Measurements from ENCODE around the gene CD46. TPM values are rescaled to one million over a fixed set of nuclear protein-coding genes. Genes with fewer than 3 reads are reported as not detected.

Gene CD46
- total RNA-seq, 2 experiments from 2014 or later, result 94.1 to 98.3 TPM

DNA sequence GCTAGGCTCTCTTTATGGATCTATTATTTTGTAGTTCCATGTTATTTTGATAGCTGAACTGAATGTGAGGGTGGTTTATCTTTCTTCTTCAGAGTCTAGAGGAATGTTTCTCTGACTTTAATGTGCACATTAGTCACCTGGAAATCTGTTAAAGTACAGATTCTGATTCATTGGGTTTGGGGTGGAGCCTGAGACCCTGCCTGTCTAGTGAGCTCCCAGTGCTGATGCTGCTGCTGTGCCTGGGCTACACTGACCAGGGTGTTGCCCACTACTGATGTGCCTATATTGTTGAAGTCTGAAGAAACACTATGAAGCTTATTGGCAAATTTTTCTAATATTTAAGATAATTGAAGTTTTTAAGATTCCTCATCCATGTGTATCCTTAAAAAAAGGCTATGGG is 35.9 kb downstream of the CD46 start:
- DNase-seq (no peak), ATAC-seq (no peak)
- ChIA-PET POLR2A (interaction anchor here (1.0 kb wide), 2 partner anchors 11 to 36 kb away, joined by 3 read pairs; no protein-coding TSS in a partner anchor), CTCF (interaction anchor here (1.0 to 3.9 kb wide), 2 partner anchors 10 kb away, joined by 3 to 37 read pairs; no protein-coding TSS in a partner anchor)
- no peaks in the 10 kb centered on the region for H3K27me3 Mint-ChIP-seq (ENCODE audit: low read depth)
- H3K4me3 Mint-ChIP-seq, result no peak overlapping the region
- H3K27ac Mint-ChIP-seq, result no peak overlapping the region
- peaks cover 34% of the 10 kb centered on the region for H3K36me3 Mint-ChIP-seq (ENCODE audit: low read depth)
- peaks cover 10% of the 10 kb centered on the region for H3K9me3 Mint-ChIP-seq (ENCODE audit: insufficient read depth)
- no peaks in the 10 kb centered on the region for H3K4me1 Mint-ChIP-seq (ENCODE audit: low read depth)

DNA sequence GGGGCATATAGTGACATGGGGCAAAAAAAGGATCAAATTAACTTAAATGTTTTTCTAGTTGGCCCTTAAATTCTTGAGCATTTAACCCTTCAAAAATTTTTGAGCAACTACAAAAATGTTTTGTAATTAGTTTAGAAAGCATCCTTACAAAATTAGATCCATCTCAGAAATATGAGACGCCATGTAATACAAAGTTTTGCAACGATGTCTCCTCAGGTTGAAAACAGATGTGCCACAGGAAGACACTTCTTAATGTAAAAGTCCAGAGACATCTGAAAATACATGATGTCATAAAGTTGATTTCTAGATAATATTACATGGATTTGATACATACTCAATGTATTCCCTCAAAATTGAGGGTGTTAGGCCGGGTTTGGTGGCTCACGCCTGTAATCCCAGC is 37.5 kb downstream of the CD46 start:
- no peaks in the 10 kb centered on the region for H3K4me1 Mint-ChIP-seq (ENCODE audit: low read depth)
- DNase-seq, result no peak
- CTCF ChIA-PET, result no interaction called here
- ATAC-seq, result no peak
- H3K36me3 Mint-ChIP-seq (ENCODE audit: low read depth), result peaks cover 31% of the 10 kb centered on the region
- H3K27me3 Mint-ChIP-seq (ENCODE audit: low read depth), result no peaks in the 10 kb centered on the region
- no peak overlapping the region for H3K4me3 Mint-ChIP-seq
- peaks cover 3% of the 10 kb centered on the region for H3K9me3 Mint-ChIP-seq (ENCODE audit: insufficient read depth)
- POLR2A ChIA-PET, result no interaction called here
- H3K27ac Mint-ChIP-seq, result no peak overlapping the region

DNA sequence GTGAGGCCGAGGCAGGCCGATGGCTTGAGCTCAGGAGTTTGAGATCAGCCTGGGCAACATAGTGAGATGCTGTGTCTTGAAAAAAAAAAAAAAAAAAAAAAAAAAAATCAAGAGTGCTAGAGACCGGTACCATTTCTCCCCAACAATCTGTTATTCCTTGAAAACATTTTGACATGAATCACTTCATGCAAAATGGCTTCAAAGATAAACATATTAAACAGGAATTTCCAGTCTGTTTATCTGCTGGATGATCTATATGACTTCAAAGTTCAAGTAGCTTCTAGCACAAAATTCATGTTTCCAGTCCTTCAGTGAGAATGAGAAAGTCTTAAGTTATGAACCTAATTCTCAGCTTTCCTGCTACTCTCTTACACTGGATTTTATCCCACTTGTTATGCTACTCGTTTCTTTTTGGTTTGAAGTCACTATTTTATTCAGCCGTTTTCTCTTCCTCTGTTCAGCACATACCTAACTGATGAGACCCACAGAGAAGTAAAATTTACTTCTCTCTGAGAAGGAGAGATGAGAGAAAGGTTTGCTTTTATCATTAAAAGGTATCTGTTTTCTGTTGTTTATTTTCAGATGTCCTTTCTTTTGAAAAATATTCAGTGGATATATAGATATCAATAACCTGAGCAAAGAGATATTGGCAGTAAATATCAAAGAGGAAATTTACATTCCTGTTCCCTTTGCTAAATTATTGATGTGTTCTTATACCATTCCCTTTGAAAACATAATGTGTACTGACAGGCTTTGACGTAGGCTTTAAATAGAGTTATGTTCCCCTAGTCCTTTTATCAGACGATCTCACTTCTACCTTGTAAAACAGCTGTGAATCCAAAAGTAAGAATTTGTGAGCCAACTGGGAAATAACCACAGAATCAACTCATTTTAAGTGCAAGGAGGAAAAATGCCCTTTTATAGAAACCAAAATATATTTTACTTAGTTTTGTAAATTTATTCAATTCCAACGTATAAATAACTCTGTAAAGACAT is 38.2 kb downstream of the CD46 start:
- ChIA-PET POLR2A (no interaction called here), CTCF (interaction anchor here (1.0 kb wide), 1 partner anchor 173 kb away, joined by 3 read pairs; no protein-coding TSS in a partner anchor)
- Mint-ChIP-seq H3K27ac (no peak overlapping the region), H3K4me1 (ENCODE audit: low read depth) (no peaks in the 10 kb centered on the region), H3K27me3 (ENCODE audit: low read depth) (no peaks in the 10 kb centered on the region), H3K36me3 (ENCODE audit: low read depth) (peaks cover 27% of the 10 kb centered on the region), H3K9me3 (ENCODE audit: insufficient read depth) (no peaks in the 10 kb centered on the region), H3K4me3 (no peak overlapping the region)
- ATAC-seq (no peak), DNase-seq (no peak)

DNA sequence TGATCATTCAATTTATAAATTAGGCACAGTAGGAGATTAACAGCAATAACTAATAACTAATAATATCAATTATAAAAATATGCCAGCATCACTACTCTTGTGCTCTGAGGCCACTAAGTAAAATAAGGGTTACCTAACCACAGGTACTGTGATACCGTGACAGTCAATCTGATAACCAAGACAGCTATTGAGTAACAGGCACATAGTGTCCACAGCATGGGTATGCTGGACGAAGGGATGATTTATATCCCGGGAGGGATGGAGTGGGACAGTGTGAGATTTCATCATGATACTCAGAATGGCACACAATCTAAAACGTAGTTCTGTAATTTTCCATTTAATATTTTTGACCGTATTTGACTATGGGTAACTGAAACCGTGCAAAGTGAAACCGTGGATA is 39.4 kb downstream of the CD46 start:
- H3K4me1 Mint-ChIP-seq (ENCODE audit: low read depth), result no peaks in the 10 kb centered on the region
- DNase-seq (no peak), ATAC-seq (no peak)
- CTCF ChIA-PET, result interaction anchor here (0.6 to 1.0 kb wide), 2 partner anchors 29 to 172 kb away, joined by 3 read pairs; no protein-coding TSS in a partner anchor
- no peak overlapping the region for H3K4me3 Mint-ChIP-seq
- no peaks in the 10 kb centered on the region for H3K9me3 Mint-ChIP-seq (ENCODE audit: insufficient read depth)
- H3K36me3 Mint-ChIP-seq (ENCODE audit: low read depth), result peaks cover 23% of the 10 kb centered on the region
- POLR2A ChIA-PET, result no interaction called here
- no peaks in the 10 kb centered on the region for H3K27me3 Mint-ChIP-seq (ENCODE audit: low read depth)
- no peak overlapping the region for H3K27ac Mint-ChIP-seq

DNA sequence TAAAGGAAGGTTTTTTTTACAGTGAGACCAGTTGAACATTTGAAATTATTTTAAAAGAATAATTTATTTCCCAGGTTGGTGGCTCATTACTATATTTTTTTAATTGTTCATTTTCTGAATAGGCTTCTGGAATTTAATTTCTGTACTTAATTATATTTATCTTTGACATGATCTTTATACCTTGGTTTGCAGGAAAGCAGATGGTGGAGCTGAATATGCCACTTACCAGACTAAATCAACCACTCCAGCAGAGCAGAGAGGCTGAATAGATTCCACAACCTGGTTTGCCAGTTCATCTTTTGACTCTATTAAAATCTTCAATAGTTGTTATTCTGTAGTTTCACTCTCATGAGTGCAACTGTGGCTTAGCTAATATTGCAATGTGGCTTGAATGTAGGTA is 41.5 kb downstream of the CD46 start:
- CTCF ChIA-PET, result interaction anchor here (1.1 to 1.4 kb wide), 2 partner anchors 76 to 173 kb away, joined by 3 to 5 read pairs; no protein-coding TSS in a partner anchor
- no peak for DNase-seq
- Mint-ChIP-seq H3K4me3 (no peak overlapping the region), H3K4me1 (ENCODE audit: low read depth) (peaks cover 13% of the 10 kb centered on the region), H3K9me3 (ENCODE audit: insufficient read depth) (no peaks in the 10 kb centered on the region), H3K27ac (no peak overlapping the region), H3K27me3 (ENCODE audit: low read depth) (no peaks in the 10 kb centered on the region), H3K36me3 (ENCODE audit: low read depth) (peaks cover 19% of the 10 kb centered on the region)
- POLR2A ChIA-PET, result no interaction called here
- ATAC-seq, result no peak

DNA sequence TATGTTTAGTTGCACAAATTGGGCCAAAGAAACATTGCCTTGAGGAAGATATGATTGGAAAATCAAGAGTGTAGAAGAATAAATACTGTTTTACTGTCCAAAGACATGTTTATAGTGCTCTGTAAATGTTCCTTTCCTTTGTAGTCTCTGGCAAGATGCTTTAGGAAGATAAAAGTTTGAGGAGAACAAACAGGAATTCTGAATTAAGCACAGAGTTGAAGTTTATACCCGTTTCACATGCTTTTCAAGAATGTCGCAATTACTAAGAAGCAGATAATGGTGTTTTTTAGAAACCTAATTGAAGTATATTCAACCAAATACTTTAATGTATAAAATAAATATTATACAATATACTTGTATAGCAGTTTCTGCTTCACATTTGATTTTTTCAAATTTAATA is 43.0 kb downstream of the CD46 start:
- no peak overlapping the region for H3K27ac Mint-ChIP-seq
- H3K27me3 Mint-ChIP-seq (ENCODE audit: low read depth), result no peaks in the 10 kb centered on the region
- CTCF ChIA-PET, result interaction anchor here (1.5 to 6.5 kb wide), 3 partner anchors 8 to 169 kb away, joined by 3 to 61 read pairs (median 37); no protein-coding TSS in a partner anchor

DNA sequence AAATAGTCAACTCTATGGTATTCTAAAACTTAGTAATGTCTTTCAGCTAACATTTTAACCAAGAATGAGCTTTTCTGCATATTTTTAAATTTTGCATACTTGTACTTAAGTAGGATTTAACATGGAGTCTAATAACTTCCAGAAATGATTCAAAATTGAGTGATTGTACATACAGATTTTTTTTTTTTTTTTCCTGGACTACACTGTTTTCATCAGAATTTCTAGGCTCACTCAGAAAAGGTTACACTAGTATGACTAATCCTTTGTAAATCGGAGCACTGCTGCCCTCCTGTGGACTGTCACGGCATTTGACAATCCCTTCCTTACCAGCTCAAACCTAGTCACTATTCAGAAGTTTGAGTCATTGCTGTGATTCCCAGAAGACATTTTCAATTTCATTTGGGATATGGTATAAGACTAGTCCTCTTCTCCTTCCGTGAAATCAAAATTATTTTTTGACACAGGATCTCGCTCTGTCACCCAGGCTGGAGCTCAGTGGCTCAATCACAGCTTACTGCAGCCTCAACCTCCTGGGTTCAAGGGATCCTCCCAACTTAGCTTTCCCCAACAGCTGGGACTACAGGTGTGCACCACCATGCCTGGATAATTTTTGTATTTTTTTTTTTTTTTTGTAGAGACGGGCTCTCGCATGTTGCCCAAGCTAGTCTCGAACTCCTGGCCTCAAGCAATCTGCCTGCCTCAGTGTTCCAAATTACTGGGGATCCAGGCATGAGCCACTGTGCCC is 45.5 kb downstream of the CD46 start:
- Mint-ChIP-seq H3K4me1 (ENCODE audit: low read depth) (peaks cover 41% of the 10 kb centered on the region), H3K36me3 (ENCODE audit: low read depth) (peaks cover 29% of the 10 kb centered on the region), H3K9me3 (ENCODE audit: insufficient read depth) (no peaks in the 10 kb centered on the region), H3K4me3 (no peak overlapping the region), H3K27ac (no peak overlapping the region), H3K27me3 (ENCODE audit: low read depth) (no peaks in the 10 kb centered on the region)
- ATAC-seq (peak; percentile 86), DNase-seq (peak; percentile 86)
- ChIA-PET CTCF (interaction anchor here (0.6 to 6.5 kb wide), 49 partner anchors 9 to 1077 kb away, joined by 3 to 61 read pairs (median 5); partner anchors contain the start of gene CD46), POLR2A (interaction anchor here (0.7 to 1.8 kb wide), 4 partner anchors 10 to 170 kb away, joined by 3 to 7 read pairs (median 3); no protein-coding TSS in a partner anchor)

More for the DNA sequence above, 43.0 kb downstream of the CD46 start:
- Mint-ChIP-seq H3K36me3 (ENCODE audit: low read depth) (peaks cover 23% of the 10 kb centered on the region), H3K9me3 (ENCODE audit: insufficient read depth) (no peaks in the 10 kb centered on the region), H3K4me1 (ENCODE audit: low read depth) (peaks cover 28% of the 10 kb centered on the region), H3K4me3 (no peak overlapping the region)
- POLR2A ChIA-PET, result no interaction called here
- ATAC-seq, result no peak
- no peak for DNase-seq

DNA sequence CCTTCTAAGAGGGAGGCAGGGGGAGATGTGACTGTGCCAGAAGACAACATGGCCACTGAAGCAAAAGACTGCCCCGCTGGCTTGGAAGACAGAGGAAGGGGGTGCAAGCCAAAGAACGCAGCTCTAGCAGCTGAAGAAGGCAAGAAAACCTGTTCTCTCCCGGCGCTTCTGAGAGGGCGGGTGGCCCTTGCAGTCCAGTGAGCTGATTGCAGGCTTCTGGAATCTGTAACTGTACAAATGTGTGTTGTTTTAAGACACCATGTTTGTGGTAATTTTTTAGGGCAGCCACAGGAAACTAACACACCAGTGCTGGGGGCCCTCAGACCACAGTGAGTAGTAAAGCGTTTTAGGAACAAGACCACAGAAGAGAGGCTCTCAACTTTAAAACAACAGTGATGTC is 47.0 kb downstream of the CD46 start:
- Mint-ChIP-seq H3K9me3 (ENCODE audit: insufficient read depth) (no peaks in the 10 kb centered on the region), H3K4me1 (ENCODE audit: low read depth) (peaks cover 41% of the 10 kb centered on the region), H3K4me3 (peak overlapping the region; percentile 38), H3K27me3 (ENCODE audit: low read depth) (no peaks in the 10 kb centered on the region), H3K36me3 (ENCODE audit: low read depth) (peaks cover 29% of the 10 kb centered on the region), H3K27ac (no peak overlapping the region)
- ChIA-PET POLR2A (interaction anchor here (1.2 to 1.8 kb wide), 2 partner anchors 36 to 63 kb away, joined by 3 read pairs; no protein-coding TSS in a partner anchor), CTCF (interaction anchor here (1.0 to 6.5 kb wide), 14 partner anchors 10 to 219 kb away, joined by 3 to 61 read pairs (median 15); partner anchors contain the start of gene CD46)
- DNase-seq, result peak; percentile 65
- peak; percentile 69 for ATAC-seq

DNA sequence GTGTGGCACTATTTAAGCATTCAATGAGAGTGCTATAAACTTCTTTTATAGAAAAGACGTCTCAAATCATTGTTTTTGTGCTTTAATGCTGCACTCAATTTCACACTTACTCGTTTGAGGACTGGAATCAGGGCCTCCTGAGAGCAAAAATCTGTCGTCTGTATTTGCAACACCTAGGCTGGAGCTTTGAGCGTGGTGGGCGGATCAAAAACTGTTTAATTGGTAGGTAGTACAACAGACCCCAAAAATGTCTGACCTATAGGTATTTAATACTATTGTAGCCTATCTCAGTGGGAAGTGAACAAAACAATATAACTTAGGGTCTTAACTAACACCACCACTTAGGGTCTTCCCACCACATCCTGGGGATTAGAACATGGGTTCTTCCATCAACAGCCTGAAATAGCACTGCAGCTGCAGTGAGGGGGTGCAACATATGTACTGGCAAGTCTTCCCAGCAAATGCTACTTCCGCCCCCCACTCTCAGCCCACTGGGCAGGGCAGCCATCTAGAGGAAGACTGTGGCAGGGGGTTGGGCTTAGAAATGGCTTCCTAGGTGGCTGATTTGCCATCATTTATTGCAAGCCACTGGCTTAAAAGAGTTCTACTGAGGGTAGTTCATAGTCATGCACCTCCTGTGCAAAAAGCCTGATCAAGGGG is 48.3 kb downstream of the CD46 start:
- no peak overlapping the region for H3K27ac Mint-ChIP-seq
- ATAC-seq (no peak), DNase-seq (peak; percentile 19)
- no peak overlapping the region for H3K4me3 Mint-ChIP-seq
- H3K27me3 Mint-ChIP-seq (ENCODE audit: low read depth), result no peaks in the 10 kb centered on the region
- ChIA-PET POLR2A (interaction anchor here (1.2 kb wide), 1 partner anchor 37 kb away, joined by 3 read pairs; no protein-coding TSS in a partner anchor), CTCF (interaction anchor here (1.1 to 6.5 kb wide), 9 partner anchors 14 to 221 kb away, joined by 3 to 61 read pairs (median 29); no protein-coding TSS in a partner anchor)
- H3K36me3 Mint-ChIP-seq (ENCODE audit: low read depth), result peaks cover 28% of the 10 kb centered on the region
- H3K4me1 Mint-ChIP-seq (ENCODE audit: low read depth), result peaks cover 41% of the 10 kb centered on the region
- H3K9me3 Mint-ChIP-seq (ENCODE audit: insufficient read depth), result no peaks in the 10 kb centered on the region

DNA sequence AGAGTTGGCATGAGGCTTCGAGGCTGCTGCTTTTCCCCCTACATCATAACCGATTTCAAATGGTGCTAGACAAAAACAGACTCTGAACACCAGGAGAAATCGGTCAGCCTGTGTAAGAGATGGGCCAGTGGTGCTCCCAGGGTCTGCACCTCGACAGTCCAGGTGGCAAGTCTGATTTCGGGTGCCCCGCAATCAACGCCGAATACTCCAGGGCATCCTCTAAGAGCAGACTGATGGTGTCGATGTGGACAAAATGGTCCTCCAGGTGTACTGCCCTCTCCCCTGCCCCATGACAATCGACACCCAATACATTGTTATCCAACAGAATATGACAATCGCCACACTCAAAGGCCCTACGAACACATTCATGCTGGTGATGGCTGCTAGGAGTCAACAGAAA is 50.0 kb downstream of the CD46 start:
- Mint-ChIP-seq H3K4me3 (no peak overlapping the region), H3K4me1 (ENCODE audit: low read depth) (peaks cover 49% of the 10 kb centered on the region), H3K9me3 (ENCODE audit: insufficient read depth) (no peaks in the 10 kb centered on the region), H3K27me3 (ENCODE audit: low read depth) (no peaks in the 10 kb centered on the region), H3K27ac (no peak overlapping the region), H3K36me3 (ENCODE audit: low read depth) (peaks cover 37% of the 10 kb centered on the region)
- CTCF ChIA-PET, result no interaction called here
- POLR2A ChIA-PET, result no interaction called here
- DNase-seq (peak; percentile 16), ATAC-seq (no peak)

DNA sequence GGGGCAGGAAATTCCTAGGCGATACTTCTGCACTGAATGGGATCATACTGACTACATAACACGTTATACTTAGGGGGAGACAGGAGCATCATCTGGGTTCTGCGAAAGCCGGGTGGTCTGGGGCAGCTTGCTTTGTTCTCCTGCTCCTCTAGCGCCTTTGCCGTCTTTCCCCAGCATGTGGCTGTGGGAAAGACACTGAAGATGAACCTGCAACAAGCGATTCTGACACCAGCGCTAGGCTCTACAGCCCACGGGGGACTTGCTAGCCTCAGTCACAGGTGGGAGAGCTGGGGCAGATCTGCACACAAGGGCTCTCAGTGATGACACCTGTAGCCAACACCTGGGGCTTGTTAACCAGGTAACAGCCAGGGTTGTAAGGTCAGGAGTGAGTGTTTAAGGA is 51.8 kb downstream of the CD46 start:
- no peaks in the 10 kb centered on the region for H3K9me3 Mint-ChIP-seq (ENCODE audit: insufficient read depth)
- peaks cover 49% of the 10 kb centered on the region for H3K4me1 Mint-ChIP-seq (ENCODE audit: low read depth)
- POLR2A ChIA-PET, result interaction anchor here (0.7 kb wide), 1 partner anchor 200 kb away, joined by 3 read pairs; no protein-coding TSS in a partner anchor
- H3K27ac Mint-ChIP-seq, result no peak overlapping the region
- ATAC-seq (no peak), DNase-seq (no peak)
- CTCF ChIA-PET, result interaction anchor here (1.1 kb wide), 2 partner anchors 65 to 159 kb away, joined by 3 to 4 read pairs; no protein-coding TSS in a partner anchor
- no peak overlapping the region for H3K4me3 Mint-ChIP-seq
- peaks cover 53% of the 10 kb centered on the region for H3K36me3 Mint-ChIP-seq (ENCODE audit: low read depth)
- no peaks in the 10 kb centered on the region for H3K27me3 Mint-ChIP-seq (ENCODE audit: low read depth)
